ENCODE results near the gene TMEM208. TPM values are rescaled to one million over a fixed set of nuclear protein-coding genes. Genes with fewer than 3 reads are reported as not detected.
A peak's percentile ranks its signal among the peaks of the same experiment; 100 is the strongest.

Gene TMEM208
- total RNA-seq, 1 experiment from 2014 or later, result 46.9 TPM

- no peak for DNase-seq (ENCODE audit: extremely low read depth, low read depth)
Measured at GRCh38 chr16:67233596-67233995, 6.7 kb downstream of the TMEM208 start.

GRCh38 chr16:67234180-67234597 lies 7.3 kb downstream of the TMEM208 start:
- DNase-seq (ENCODE audit: extremely low read depth, low read depth), result no peak

- no peak for DNase-seq (ENCODE audit: extremely low read depth, low read depth)
Measured at GRCh38 chr16:67235816-67236562, 9.1 kb downstream of the TMEM208 start.

- DNase-seq (ENCODE audit: extremely low read depth, low read depth), result peak; percentile 75
Measured at GRCh38 chr16:67236563-67237395, 9.8 kb downstream of the TMEM208 start.

GRCh38 chr16:67237396-67238277 lies 10.7 kb downstream of the TMEM208 start:
- DNase-seq (ENCODE audit: extremely low read depth, low read depth), result no peak

- DNase-seq (ENCODE audit: extremely low read depth, low read depth), result no peak
Measured at GRCh38 chr16:67238278-67238575, 11.3 kb downstream of the TMEM208 start.

- DNase-seq (ENCODE audit: extremely low read depth, low read depth), result no peak
Measured at GRCh38 chr16:67238806-67239470, 12.0 kb downstream of the TMEM208 start.

GRCh38 chr16:67240506-67240905 lies 13.6 kb downstream of the TMEM208 start:
- no peak for DNase-seq (ENCODE audit: extremely low read depth, low read depth)

GRCh38 chr16:67241008-67241900 lies 14.3 kb downstream of the TMEM208 start:
- peak; percentile 68 for DNase-seq (ENCODE audit: extremely low read depth, low read depth)

- DNase-seq (ENCODE audit: extremely low read depth, low read depth), result no peak
Measured at GRCh38 chr16:67242138-67242730, 15.3 kb downstream of the TMEM208 start.

- no peak for DNase-seq (ENCODE audit: extremely low read depth, low read depth)
Measured at GRCh38 chr16:67243481-67243880, 16.6 kb downstream of the TMEM208 start.

- peak; percentile 59 for DNase-seq (ENCODE audit: extremely low read depth, low read depth)
Measured at GRCh38 chr16:67244387-67245185, 17.7 kb downstream of the TMEM208 start.

- DNase-seq (ENCODE audit: extremely low read depth, low read depth), result no peak
Measured at GRCh38 chr16:67245186-67245585, 18.3 kb downstream of the TMEM208 start.

GRCh38 chr16:67245674-67246080 lies 18.7 kb downstream of the TMEM208 start:
- no peak for DNase-seq (ENCODE audit: extremely low read depth, low read depth)

- peak; percentile 69 for DNase-seq (ENCODE audit: extremely low read depth, low read depth)
Measured at GRCh38 chr16:67246081-67246755, 19.3 kb downstream of the TMEM208 start.

- DNase-seq (ENCODE audit: extremely low read depth, low read depth), result no peak
Measured at GRCh38 chr16:67246756-67247191, 19.8 kb downstream of the TMEM208 start.

- DNase-seq (ENCODE audit: extremely low read depth, low read depth), result peak; percentile 98
Measured at GRCh38 chr16:67247192-67248072, 20.5 kb downstream of the TMEM208 start, which contains the start of gene FHOD1. Gene FHOD1, minus strand, starts transcription at chr16:67247481. Its CDS starts 71 bp downstream, at chr16:67247410.

Data from NCI-H460 (cell line).